ENCODE measurements around the gene GRIFIN.

GRIFIN gene

GRCh38 chr7:2452643-2453270 lies 23.4 kb downstream of the GRIFIN start:
- DNase-seq = no peak

- DNase-seq = no peak
These were observed 24.1 kb downstream of the GRIFIN start for GRCh38 chr7:2452074-2452507.

GRCh38 chr7:2451171-2452073 lies 24.8 kb downstream of the GRIFIN start:
- peak; percentile 44 for DNase-seq

- DNase-seq = no peak
These were observed 25.7 kb downstream of the GRIFIN start for GRCh38 chr7:2450198-2451107.

GRCh38 chr7:2446676-2447075 lies 29.5 kb downstream of the GRIFIN start:
- no peak for DNase-seq

GRCh38 chr7:2445898-2446555 lies 30.2 kb downstream of the GRIFIN start:
- DNase-seq = no peak

GRCh38 chr7:2445047-2445446 lies 31.2 kb downstream of the GRIFIN start:
- no peak for DNase-seq

GRCh38 chr7:2444476-2444875 lies 31.7 kb downstream of the GRIFIN start:
- DNase-seq = no peak

- no peak for DNase-seq
These were observed 32.7 kb downstream of the GRIFIN start for GRCh38 chr7:2443491-2443890.

GRCh38 chr7:2441430-2442058 lies 34.7 kb downstream of the GRIFIN start:
- no peak for DNase-seq

- no peak for DNase-seq
These were observed 35.5 kb downstream of the GRIFIN start for GRCh38 chr7:2440608-2441245.

GRCh38 chr7:2438775-2439174 lies 37.4 kb downstream of the GRIFIN start:
- no peak for DNase-seq

GRCh38 chr7:2438186-2438585 lies 38.0 kb downstream of the GRIFIN start:
- no peak for DNase-seq

- DNase-seq = no peak
These were observed 38.6 kb downstream of the GRIFIN start for GRCh38 chr7:2437537-2438148.

- no peak for DNase-seq
These were observed 39.1 kb downstream of the GRIFIN start for GRCh38 chr7:2437136-2437535.

- no peak for DNase-seq
These were observed 39.7 kb downstream of the GRIFIN start for GRCh38 chr7:2436341-2437104.

- no peak for DNase-seq
These were observed 41.1 kb downstream of the GRIFIN start for GRCh38 chr7:2435146-2435545.

GRCh38 chr7:2433713-2434550 lies 42.3 kb downstream of the GRIFIN start:
- DNase-seq = no peak
